ENCODE measurements around the gene HOXB2. TPM values are rescaled to one million over a fixed set of nuclear protein-coding genes. Genes with fewer than 3 reads are reported as not detected.

The HOXB2 gene
- total and polyA plus RNA-seq, 2 experiments from 2014 or later, result not detected

- no peak overlapping the region for H3K27ac Mint-ChIP-seq
- peak overlapping the region; percentile 47 for H3K4me3 ChIP-seq
Observed at GRCh38 chr17:48544349-48545021, 424 bp downstream of the HOXB2 start.

GRCh38 chr17:48543854-48544348, 1.0 kb downstream of the HOXB2 start:
- Histone ChIP-seq H3K27ac (ENCODE audit: low read depth) (no peak overlapping the region), H3K4me2 (peak overlapping the region; percentile 74), H3K4me3 (peak overlapping the region; percentile 47), H3K36me3 (ENCODE audit: insufficient read depth) (no peaks in the 10 kb centered on the region; the same call in 1 of the 2 replicates), H3K27me3 (ENCODE audit: insufficient read depth) (peaks cover 100% of the 10 kb centered on the region), H2AFZ (no peak overlapping the region), H3K79me2 (replicated peaks; ENCODE audit: insufficient read depth) (no peaks in the 10 kb centered on the region), H3K9me2 (ENCODE audit: insufficient read depth) (no peaks in the 10 kb centered on the region), H3K4me1 (ENCODE audit: insufficient read depth) (peaks cover 81% of the 10 kb centered on the region), H4K20me1 (replicated peaks; ENCODE audit: insufficient read depth) (peaks cover 18% of the 10 kb centered on the region), H3F3A (replicated peaks; ENCODE audit: low read depth) (peaks cover 33% of the 10 kb centered on the region)
- Mint-ChIP-seq H3K9me3 (peaks cover 3% of the 10 kb centered on the region), H3K36me3 (ENCODE audit: low read depth) (peaks cover 4% of the 10 kb centered on the region; the same call in 1 of the 3 replicates), H3K4me1 (peaks cover 68% of the 10 kb centered on the region), H3K27ac (no peak overlapping the region), H3K27me3 (ENCODE audit: insufficient read depth, low read depth, poor library complexity) (peaks cover 97% of the 10 kb centered on the region), H3K4me3 (peak overlapping the region; percentile 58)
- DNase-seq (ENCODE audit: low spot score) (no peak), ATAC-seq (no peak)
- TF ChIP-seq ZNF114 (CRISPR knock-in tag; IDR thresholded peaks at IDR 0.05), result no peak
- TF ChIP-seq EZH2 (IDR thresholded peaks at IDR 0.05; ENCODE audit: low read depth, unreplicated experiment), result peak; percentile 97

More at GRCh38 chr17:48544349-48545021, 424 bp downstream of the HOXB2 start:
- DNase-seq (ENCODE audit: low spot score) (peak; percentile 77), ATAC-seq (peak; percentile 4; the same call in 2 of the 3 replicates)
- H3K4me3 Mint-ChIP-seq, result peak overlapping the region; percentile 55
- H3K4me1 ChIP-seq (ENCODE audit: insufficient read depth), result peaks cover 87% of the 10 kb centered on the region
- peaks cover 18% of the 10 kb centered on the region for H4K20me1 ChIP-seq (replicated peaks; ENCODE audit: insufficient read depth)
- peaks cover 3% of the 10 kb centered on the region for H3K9me3 Mint-ChIP-seq
- no peaks in the 10 kb centered on the region for H3K9me2 ChIP-seq (ENCODE audit: insufficient read depth)
- peaks cover 4% of the 10 kb centered on the region; the same call in 1 of the 3 replicates for H3K36me3 Mint-ChIP-seq (ENCODE audit: low read depth)
- TF ChIP-seq STAT1 (IDR thresholded peaks at IDR 0.05; ENCODE audit: unreplicated experiment) (no peak), EZH2 (IDR thresholded peaks at IDR 0.05; ENCODE audit: low read depth, unreplicated experiment) (peak; percentile 80), NANOG (IDR thresholded peaks at IDR 0.05; ENCODE audit: borderline replicate concordance) (no peak)
- no peaks in the 10 kb centered on the region; the same call in 1 of the 2 replicates for H3K36me3 ChIP-seq (ENCODE audit: insufficient read depth)
- no peak overlapping the region for H2AFZ ChIP-seq
- no peaks in the 10 kb centered on the region for H3K79me2 ChIP-seq (replicated peaks; ENCODE audit: insufficient read depth)
- peaks cover 33% of the 10 kb centered on the region for H3F3A ChIP-seq (replicated peaks; ENCODE audit: low read depth)
- H3K27me3 ChIP-seq (ENCODE audit: insufficient read depth), result peaks cover 100% of the 10 kb centered on the region
- H3K27ac ChIP-seq (ENCODE audit: low read depth), result no peak overlapping the region
- peaks cover 70% of the 10 kb centered on the region for H3K4me1 Mint-ChIP-seq
- peaks cover 98% of the 10 kb centered on the region for H3K27me3 Mint-ChIP-seq (ENCODE audit: insufficient read depth, low read depth, poor library complexity)
- peak overlapping the region; percentile 74 for H3K4me2 ChIP-seq

GRCh38 chr17:48543107-48543853, 1.6 kb downstream of the HOXB2 start:
- Histone ChIP-seq H3K4me3 (peak overlapping the region; percentile 47), H2AFZ (peak overlapping the region; percentile 78; the same call in 1 of the 2 replicates), H3K4me1 (ENCODE audit: insufficient read depth) (peaks cover 75% of the 10 kb centered on the region), H3K36me3 (ENCODE audit: insufficient read depth) (no peaks in the 10 kb centered on the region; the same call in 1 of the 2 replicates), H3K9me2 (ENCODE audit: insufficient read depth) (no peaks in the 10 kb centered on the region), H3F3A (replicated peaks; ENCODE audit: low read depth) (peaks cover 29% of the 10 kb centered on the region), H3K79me2 (replicated peaks; ENCODE audit: insufficient read depth) (no peaks in the 10 kb centered on the region), H3K27me3 (ENCODE audit: insufficient read depth) (peaks cover 100% of the 10 kb centered on the region), H4K20me1 (replicated peaks; ENCODE audit: insufficient read depth) (peaks cover 18% of the 10 kb centered on the region), H3K4me2 (peak overlapping the region; percentile 74), H3K27ac (ENCODE audit: low read depth) (no peak overlapping the region)
- Mint-ChIP-seq H3K27ac (no peak overlapping the region), H3K27me3 (ENCODE audit: insufficient read depth, low read depth, poor library complexity) (peaks cover 96% of the 10 kb centered on the region), H3K36me3 (ENCODE audit: low read depth) (peaks cover 4% of the 10 kb centered on the region; the same call in 1 of the 3 replicates), H3K9me3 (peaks cover 3% of the 10 kb centered on the region), H3K4me1 (peaks cover 64% of the 10 kb centered on the region), H3K4me3 (peak overlapping the region; percentile 58)
- peak; percentile 72 for DNase-seq (ENCODE audit: low spot score)
- ATAC-seq, result peak; percentile 47
- no peak for TF ChIP-seq CTCF (conservative IDR thresholded peaks at IDR 0.05; ENCODE audit: low read depth in 2 of 2)

All from GM23338 (cell line).